Erythroblast (primary cell): ENCODE results near the gene ZNF474.

Experiments used
- GATA1 ChIP-seq: IDR thresholded peaks from 2 replicates; pipeline ENCODE4 v1.6.1; 2011; ENCODE audit warnings: low read depth, mild to moderate bottlenecking, control low read depth, low read length, moderate library complexity
- POLR2A ChIP-seq: IDR thresholded peaks from 2 replicates; pipeline ENCODE4 v1.6.1; 2011; ENCODE audit warnings: mild to moderate bottlenecking, low read length

DNA sequence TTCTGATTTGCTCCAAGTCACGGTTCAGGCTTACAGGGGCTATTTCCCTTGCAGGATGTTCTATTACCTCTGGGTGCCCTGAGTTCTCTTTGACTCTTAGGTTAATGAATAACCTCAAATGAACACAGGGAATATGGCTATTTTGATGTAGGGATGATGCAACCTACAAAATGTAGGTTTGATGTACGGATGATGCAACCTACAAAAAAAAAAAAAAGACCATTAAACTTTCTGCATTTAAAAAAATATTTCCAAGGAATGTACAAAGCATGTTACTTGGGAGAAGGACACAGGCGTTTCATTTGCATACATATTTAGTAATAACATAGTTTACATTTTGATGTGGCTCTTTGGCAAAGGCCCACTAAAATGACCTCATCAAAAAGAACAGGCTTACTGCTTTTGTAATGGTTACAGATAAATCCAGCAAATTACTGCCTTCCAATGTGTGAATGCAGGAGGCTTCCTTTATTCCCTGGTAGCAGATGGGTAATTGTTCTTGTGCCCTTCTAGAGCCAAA is 36.3 kb downstream of the ZNF474 start:
- TF ChIP-seq POLR2A, result no peak
- TF ChIP-seq GATA1, result no peak
